SH-SY5Y (cell line): ENCODE results near the gene KCNK4.
A peak's percentile ranks its signal among the peaks of the same experiment; 100 is the strongest.

Experiments used
- GATA2 ChIP-seq: IDR thresholded peaks from 2 replicates; pipeline ENCODE4 v1.6.1; 2011; ENCODE audit warnings: mild to moderate bottlenecking, low read depth, low read length
- GATA3 ChIP-seq: IDR thresholded peaks from 2 replicates; pipeline ENCODE4 v1.6.1; 2011; ENCODE audit warnings: low read depth, mild to moderate bottlenecking, low read length, moderate library complexity

- TF ChIP-seq GATA2, result peak; percentile 96
- TF ChIP-seq GATA3, result no peak
These were observed 22.8 kb upstream of the KCNK4 start for GRCh38 chr11:64268025-64268892.
